Measurements from ENCODE around the gene POSTN.

The POSTN gene, protein sequence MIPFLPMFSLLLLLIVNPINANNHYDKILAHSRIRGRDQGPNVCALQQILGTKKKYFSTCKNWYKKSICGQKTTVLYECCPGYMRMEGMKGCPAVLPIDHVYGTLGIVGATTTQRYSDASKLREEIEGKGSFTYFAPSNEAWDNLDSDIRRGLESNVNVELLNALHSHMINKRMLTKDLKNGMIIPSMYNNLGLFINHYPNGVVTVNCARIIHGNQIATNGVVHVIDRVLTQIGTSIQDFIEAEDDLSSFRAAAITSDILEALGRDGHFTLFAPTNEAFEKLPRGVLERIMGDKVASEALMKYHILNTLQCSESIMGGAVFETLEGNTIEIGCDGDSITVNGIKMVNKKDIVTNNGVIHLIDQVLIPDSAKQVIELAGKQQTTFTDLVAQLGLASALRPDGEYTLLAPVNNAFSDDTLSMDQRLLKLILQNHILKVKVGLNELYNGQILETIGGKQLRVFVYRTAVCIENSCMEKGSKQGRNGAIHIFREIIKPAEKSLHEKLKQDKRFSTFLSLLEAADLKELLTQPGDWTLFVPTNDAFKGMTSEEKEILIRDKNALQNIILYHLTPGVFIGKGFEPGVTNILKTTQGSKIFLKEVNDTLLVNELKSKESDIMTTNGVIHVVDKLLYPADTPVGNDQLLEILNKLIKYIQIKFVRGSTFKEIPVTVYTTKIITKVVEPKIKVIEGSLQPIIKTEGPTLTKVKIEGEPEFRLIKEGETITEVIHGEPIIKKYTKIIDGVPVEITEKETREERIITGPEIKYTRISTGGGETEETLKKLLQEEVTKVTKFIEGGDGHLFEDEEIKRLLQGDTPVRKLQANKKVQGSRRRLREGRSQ

DNA sequence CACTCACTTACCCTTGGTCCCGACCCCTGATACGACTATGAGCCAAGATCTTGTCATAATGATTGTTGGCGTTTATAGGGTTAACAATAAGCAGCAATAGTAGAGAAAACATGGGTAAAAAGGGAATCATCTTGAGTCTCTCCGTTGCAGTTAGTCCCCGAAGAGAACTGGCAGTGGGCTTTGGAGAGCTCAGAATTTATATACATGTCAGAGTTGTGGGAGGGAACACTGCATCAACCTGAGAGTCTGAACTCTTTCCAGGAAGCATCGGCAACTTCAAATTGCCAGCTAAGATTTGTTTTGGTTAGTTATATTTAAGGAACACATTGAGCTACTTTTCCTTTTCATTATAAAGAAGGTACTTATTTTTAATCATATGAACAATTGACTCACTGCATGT, at the start of gene POSTN:
Gene POSTN (minus strand): TSS at position 172 of the 400 bp plus-strand sequence. CDS start 42 bp downstream, at position 130.
- no peak for DNase-seq (ENCODE audit: low spot score)

DNA sequence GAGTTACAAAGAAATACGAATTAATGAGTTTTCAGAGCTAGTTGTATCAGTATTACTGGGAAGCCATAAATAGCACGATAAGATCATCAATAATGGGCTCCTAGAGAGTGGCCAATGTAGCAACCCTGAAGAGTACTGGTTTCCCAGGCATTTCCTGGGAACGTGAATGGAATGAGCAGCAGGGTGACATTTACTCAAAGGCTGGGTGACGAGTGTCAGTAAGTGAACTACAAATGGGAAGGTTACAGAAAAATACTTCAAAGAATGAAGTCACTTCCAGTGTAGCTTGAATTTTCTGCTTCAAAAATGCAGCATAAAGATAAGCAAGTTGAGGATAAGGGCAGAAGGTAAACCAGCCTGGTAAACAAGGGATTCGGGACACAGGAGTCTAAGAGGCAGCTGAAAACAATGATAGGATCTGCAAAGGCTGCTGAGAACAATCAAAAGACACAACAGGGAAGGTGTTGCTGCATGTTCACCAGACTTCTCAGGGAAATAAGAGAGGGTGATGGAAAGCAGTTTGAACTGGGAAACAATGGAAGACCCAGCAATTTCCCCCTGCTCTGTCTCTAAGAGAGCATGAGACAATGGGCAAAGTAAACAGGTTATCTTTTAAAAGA, 48.6 kb upstream of the POSTN start:
- DNase-seq (ENCODE audit: low spot score): no peak

DNA sequence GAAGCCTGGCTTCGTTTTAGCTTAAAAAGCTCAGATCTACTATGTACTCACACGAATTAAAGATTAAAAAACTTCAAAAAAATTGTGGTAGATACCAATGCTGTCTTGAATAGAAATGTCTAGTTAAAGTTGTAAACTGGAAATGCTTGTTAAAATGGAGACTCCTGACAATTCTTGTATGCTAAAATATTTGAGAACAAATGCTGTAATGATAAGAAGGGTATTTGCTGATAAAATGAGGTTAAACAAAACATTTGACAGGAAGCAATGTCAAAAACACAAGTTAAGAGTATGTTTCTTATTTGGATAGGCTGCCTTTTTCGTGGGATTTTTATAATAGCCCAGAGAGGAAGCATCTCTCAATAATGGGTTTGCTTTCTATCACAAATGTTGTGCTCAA, 48.0 kb upstream of the POSTN start:
- no peak for DNase-seq (ENCODE audit: low spot score)

DNA sequence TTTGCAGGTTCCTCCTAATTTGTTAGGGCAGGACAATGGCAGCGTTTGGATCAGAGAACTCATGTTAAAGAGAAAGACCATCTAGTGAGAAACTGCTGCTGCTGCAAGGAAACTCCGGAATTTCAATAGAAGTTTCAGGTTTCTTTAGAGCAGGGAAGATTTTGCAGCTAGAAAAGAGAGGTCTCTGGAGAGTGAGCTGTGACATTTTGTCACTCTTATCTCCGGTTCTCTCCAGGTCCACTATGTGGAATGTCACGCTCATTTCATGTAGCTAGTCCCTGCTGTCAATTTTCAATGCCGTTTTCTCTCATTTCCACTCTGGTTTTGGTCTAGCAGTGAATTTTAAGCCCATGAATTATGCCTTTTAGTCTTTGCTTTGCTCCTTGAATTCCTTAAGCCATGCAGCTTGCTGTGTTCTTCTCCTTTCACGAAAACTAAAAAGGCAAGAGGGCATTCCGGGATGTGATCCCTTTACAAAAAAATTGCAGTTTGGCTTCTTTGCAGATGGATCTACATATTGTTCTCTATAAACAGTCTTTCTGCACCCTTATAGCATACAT, 46.7 kb upstream of the POSTN start:
- no peak for DNase-seq (ENCODE audit: low spot score)

DNA sequence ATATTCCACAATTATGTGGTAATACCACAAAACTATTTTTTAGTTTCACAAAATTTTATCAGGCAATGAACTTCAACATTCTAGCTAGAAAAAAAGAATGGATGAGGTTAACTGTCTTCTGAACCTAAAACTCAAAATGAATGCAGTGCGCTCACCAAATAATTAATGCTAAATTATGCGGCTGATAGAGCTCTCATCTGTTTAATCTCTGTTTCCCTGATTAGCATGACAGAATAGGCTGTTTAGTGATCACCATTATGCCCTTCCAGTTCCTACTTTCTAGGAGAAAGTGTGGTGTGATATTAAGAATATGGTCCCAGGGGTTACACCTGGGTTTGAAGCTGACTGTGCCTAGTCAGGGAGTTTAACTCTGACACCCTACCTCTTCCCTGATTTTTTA, 42.8 kb upstream of the POSTN start:
- no peak for DNase-seq (ENCODE audit: low spot score)

DNA sequence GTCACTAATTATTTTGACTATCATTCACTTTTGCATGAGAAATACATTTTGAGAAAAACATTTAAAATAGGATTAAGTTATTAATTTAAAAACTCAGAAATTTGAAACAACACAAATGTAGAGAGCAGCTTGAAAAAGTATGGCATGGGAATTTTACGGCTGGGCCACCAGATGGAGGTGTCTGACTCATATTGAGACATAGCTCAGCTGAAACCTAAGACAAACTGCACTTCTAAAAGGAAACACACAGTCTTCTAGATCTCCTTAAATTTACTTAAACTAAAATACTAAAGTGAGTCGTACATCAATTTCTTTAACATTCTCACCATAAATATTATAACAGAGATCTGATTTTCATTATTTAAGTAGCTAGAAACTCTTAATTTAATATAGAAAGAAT, 41.9 kb upstream of the POSTN start:
- peak; percentile 59 for DNase-seq (ENCODE audit: low spot score)

DNA sequence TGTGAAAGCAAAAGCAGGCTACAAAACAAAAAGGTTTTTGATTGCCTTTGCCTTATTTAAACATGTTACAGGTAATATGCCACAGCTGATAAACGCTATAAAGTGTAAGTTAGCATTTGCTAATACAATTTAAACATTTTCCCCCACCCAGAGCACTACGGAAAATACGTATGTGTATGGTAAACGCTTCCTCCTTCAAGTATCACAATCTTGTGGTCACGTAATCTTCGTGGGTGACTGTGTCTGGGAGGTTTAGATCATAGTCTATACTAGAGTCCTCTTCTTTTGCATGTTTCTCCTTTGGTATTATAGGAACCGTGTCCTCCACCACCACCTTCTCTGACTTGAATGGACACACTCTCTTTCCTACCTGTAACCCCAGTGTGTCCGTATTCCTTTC, 38.1 kb upstream of the POSTN start:
- DNase-seq (ENCODE audit: low spot score): no peak

DNA sequence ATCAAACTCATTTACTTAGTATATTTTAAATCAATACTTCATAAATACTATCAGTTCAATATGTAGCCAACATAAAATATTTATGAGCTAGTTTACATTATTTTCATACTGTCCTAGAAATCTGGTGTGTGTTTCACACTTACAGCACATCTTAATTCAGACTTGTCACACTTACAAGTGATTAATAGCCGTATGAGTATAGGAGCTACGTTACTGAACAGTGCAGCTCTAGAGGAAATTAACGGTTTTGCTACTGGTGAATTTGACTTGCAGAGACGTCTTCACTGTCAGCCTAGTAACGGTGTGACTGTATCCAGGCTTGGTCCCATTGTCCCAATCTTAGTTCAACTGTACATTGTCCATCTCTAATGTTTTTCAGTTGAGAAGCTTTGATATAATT, 33.7 kb upstream of the POSTN start:
- no peak for DNase-seq (ENCODE audit: low spot score)

DNA sequence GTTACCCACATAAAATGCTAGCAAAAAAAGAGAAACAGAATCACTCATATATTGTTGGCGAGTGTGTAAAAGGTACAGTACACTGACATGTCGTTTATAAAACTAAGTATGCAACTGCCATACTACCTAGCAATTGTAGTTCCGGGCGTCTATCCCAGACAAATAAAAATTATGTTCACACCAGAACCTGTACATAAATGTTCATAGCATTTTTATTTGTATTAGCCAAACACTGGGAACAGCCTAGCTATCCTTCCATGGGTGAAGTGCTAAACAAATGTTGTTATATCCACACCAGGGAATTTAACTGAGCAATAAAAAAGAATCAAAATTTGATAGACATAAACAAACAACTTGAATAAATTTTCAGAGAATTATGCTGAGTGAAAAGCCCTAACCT, 28.9 kb upstream of the POSTN start:
- no peak for DNase-seq (ENCODE audit: low spot score)

DNA sequence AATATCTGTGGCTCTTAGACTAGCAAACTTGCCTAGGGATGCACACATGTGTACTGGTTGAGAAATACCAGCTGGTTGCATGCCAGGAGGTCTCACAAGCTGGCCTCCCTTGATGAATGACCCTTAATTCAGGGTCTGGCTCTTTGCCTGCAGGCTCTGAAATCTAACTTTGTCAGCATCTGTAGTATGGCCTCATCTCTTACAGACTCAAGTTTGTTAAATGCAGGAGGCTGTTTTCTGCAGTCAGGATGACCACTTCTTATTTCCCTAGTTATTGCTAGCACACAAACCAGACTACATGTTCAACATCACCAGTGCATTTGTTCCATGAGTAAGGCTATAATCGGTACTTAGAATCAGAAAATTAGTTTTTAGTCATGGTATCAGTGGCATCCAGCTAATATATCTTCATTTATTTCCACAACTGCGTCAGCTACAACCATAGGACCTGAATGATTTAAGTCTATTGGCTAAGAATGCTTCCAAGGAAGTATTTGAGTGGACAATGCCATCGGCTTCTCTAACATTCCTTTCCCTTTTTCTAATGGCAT, 23.3 kb upstream of the POSTN start:
- DNase-seq (ENCODE audit: low spot score): peak; percentile 37

DNA sequence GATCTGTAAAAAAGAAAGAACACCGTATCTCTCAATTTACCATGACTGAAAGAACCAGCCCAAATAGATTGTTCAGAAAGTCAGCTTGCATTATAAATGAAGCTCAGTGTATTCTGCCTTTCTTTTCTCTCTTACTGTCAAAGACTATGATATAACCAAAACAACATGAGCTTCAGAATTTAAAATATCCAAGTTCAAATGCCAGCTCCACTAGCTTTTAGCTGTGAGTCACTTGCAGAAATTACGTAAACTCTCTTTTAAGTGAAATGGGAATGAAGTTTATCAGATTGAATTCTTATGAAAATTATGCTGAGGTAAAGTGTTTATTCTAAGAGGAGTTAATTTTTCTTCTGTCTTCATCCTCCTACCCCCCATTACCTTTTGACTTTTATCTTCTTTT, 20.0 kb upstream of the POSTN start:
- peak; percentile 36 for DNase-seq (ENCODE audit: low spot score)

DNA sequence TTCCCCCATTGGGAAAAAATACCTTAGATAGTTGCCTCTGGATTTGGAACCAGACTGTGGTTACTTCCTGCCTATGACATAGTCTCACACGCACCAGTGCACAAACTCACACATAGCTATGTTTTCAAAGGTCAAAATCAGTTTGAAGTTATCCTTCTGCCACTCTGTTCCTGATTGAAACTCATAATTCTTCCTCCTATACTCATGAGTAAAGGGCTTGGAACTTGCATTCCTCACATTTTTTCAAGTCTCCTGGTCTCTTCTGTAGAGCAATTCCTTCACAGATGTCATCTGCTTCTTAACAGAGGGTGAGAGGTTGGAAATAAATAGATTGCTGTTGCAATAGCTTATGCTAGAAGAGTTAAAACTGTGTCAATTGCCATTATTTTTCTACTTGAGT, 18.6 kb upstream of the POSTN start:
- DNase-seq (ENCODE audit: low spot score): peak; percentile 58

DNA sequence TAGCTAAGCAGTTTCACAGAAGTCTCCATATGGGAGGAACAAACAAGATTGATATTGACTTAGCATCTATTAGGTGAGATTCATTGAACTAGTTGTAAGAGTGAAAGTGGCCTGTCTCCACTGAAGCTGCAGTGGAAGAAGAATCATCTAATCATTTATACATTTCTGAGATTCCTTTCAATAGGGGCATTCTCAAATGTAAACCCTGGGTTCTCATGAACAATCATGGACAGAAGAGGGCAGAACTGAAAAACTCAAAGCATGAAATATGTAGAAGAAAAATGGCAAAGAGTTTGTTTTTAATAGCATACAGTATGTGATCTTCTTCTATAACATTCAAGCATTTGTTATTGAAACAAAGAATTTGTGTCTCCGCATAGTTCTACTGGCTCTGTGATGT, 17.6 kb upstream of the POSTN start:
- DNase-seq (ENCODE audit: low spot score): no peak

DNA sequence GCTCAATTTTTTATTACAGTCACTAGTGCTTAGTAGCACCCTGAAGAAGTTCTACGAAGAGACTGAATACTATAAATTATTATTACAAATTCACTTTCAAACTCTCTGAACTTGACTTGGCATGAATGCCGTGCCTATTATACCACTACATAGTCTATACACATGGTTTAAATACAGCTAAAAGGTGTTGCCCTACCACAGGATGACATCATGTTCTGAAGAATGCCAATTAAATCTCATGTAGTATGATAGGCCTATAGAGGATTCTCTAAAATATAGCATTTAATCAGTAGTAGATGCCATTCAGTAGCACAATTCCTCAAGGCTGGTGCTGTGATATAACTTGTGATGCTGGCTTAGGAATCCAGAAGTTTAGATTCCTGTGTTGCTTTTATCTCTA, 16.7 kb upstream of the POSTN start:
- DNase-seq (ENCODE audit: low spot score): no peak

DNA sequence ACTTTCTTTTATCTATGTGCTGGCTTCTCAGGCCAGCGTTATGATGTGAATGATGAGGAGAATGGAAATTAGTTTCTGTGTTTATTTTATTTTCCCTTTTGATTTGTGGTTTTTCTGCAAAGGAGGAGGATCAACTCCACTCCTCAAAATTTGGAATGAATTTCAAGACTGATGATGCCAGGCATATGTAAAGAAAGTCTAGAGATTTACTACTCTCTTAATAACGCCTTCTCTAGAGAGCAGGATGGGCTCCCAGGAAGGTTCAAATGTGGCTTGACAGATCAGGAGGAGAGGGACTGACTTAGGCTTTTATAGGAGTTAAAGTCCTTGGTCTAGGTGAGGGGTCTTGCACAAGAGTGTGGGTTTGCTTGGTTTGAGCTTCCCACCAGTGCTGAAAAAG, 15.1 kb upstream of the POSTN start:
- DNase-seq (ENCODE audit: low spot score): no peak

DNA sequence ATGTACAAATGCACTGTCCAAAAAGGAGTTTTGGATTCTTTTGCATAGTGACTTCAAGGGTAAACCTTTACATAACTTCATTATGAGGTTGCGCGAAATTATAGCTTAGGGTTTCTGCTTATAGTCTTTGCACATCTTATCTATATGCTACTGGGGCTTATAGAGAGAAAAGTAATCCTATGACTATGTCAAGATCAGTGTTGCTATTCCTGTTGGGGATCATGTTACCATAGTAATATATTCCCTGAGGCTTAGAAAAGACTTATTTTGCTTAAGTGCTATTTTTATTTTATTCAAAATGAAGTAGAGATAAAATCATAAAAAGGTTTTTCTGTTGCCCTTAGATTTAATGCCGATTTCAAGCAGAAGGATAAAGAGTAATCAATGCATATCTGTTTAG, 14.7 kb upstream of the POSTN start:
- DNase-seq (ENCODE audit: low spot score): no peak

DNA sequence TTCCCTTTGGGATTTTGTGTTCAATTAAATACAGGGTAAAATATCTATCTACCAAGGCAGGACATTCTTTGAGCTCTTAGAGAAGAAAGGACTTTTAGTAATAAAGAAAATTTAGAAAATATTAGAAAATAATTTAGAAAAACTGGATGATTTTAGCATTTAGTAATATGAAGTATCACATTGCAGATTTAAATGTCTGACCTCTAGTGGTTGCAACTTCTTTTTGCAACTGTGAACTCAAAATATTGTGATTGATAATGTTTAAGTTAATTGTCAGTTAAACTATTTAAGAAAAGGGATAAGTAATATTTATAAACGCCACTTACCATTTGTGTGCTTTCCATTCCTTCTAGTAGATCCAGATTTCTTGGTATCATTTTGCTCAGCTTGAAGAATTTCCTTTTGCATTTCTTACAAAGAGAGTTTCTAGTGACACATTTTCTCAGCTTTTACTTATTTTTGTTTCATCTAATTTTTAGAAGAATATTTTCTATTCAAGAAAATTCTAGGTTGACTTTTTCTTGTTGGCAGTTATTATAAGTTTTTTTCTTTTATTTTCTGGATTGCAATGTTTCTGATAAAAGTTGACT, 10.3 kb upstream of the POSTN start:
- no peak for DNase-seq (ENCODE audit: low spot score)

DNA sequence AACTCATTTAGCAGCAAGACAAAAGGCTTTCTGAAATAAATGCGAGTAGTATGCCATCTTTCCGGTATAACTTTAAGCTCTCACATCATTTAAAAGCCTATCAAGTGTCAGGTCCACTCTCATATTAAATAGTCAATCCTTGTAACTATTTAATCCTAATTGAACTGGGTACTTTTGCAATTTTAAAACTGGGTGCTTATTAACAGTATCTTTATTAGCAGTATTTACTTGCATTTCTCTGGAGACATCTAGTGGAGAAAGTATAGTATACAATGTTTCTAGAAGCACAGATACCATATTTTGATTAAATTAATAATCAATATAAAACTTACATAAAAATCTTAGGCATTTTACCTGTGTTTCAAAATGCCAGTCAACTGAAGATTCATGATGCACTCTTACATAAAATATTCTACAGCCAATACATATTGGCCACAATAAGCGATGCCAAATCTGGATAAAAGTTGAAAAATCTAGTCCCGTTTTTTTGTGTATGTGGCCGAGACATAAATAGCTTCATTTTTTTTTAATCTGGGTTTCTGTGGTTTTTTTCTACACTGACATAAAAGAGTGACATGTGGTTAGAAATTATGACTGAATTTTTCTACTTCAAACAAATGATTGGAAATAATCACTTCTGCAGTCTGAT, 4.3 kb upstream of the POSTN start:
- DNase-seq (ENCODE audit: low spot score): peak; percentile 17

DNA sequence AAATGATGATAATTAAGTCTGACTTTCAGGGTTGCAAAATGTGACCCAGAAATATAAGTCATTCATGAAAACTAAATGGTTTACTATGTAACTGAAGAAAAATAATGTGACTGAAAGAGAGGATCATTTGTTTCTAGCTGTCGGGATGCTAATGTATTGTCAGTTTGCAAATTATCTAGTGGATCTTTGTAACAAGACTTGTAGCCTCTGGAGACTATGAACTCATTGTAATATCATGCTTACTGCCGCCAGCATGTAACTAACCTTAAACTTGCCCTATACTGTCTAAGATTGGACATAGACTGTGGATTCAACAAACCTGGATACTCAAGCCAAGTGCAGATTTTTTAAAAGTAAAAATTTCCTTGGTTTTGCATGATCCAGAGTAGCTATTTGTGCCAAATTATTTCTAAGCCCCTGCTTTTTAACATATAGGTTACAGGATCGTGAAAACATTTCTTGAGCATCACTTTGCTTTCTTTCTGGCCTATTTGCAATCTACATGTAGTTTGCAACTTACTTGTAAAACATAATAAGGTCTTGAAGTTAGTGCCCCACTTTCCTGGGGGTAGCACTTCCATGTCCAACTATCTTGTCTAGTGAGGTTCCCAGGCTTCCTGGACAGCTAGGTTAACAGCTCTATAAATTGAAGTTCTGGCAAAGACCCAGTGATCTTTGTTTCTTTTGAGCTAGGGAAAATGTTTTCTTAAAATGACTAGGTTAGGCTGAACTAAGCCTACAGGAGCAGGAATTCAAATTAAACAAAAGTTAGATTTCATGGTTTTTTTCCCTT, 3.3 kb upstream of the POSTN start:
- DNase-seq (ENCODE audit: low spot score): no peak

DNA sequence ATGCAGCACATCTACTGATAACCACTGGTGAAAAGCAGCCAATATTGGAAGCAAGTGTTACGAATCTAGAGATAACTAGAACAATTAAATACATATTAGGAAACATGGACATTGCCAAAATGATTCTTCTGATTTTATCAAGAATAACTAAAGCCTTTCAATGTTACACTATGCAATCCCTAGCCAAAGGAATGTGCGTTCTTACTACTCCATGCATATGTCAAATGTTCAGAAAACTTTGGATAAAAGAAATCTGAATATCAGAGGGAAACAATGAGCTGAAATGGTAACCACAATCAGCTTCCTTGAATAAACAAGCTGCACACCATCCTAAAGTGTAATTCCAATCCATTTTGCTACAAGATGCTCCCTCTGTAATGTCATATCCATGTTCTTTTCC, 951 bp upstream of the POSTN start:
- no peak for DNase-seq (ENCODE audit: low spot score)

Data from AG20443 (cell line).